SK-N-SH (cell line): ENCODE results near the gene SOCS7. TPM values are rescaled to one million over a fixed set of nuclear protein-coding genes. Genes with fewer than 3 reads are reported as not detected.

ENCODE experiments used
- CTCF ChIA-PET: fragments of 300-600, 350-600 bp; formaldehyde crosslinking; extraction: SDS; loops from one replicate; lab custom pipeline; 2021; lab: Yijun Ruan, JAX
- POLR2A ChIA-PET: fragments of 350-600 bp; sonication (Branson Sonifier 250); formaldehyde crosslinking; extraction: SDS; loops from one replicate; lab custom pipeline; 2020; ENCODE audit warnings: antibody characterized with exemption, inconsistent platforms; lab: Yijun Ruan, JAX
- DNase-seq: peaks from one replicate; pipeline ENCODE4 v3.0.0; 2012
- H2AFZ ChIP-seq: fragments of 200-600 bp; sonication (generic); 2 replicates; pipeline ENCODE4 v1.8.1; 2016; ENCODE audit warnings: antibody characterized with exemption, mild to moderate bottlenecking, low read depth
- H3F3A ChIP-seq: fragments of 200-600 bp; sonication (generic); replicated peaks from 2 replicates; pipeline ENCODE3; 2016; ENCODE audit warnings: antibody characterized with exemption, mild to moderate bottlenecking; ENCODE audit not compliant: insufficient read depth
- H3K27ac ChIP-seq, 2 experiments: fragments of 200-500 bp in 1 of 2; fragments of 200-600 bp in 1 of 2; sonication (Bioruptor generic) in 1 of 2; sonication (generic), shearing (Covaris generic) in 1 of 2; 2 replicates each; pipeline versions ENCODE4 v1.5.1 to v1.6.1; 2014 to 2016; ENCODE audit warnings: low read depth in 2 of 2, inconsistent platforms in 1 of 2, low read length in 1 of 2, mild to moderate bottlenecking in 1 of 2, mixed read lengths in 1 of 2
- H3K27me3 ChIP-seq: fragments of 200-600 bp; sonication (generic), shearing (Covaris generic); 2 replicates; pipeline ENCODE4 v1.6.1; 2016; ENCODE audit warnings: mixed run types; ENCODE audit not compliant: insufficient read depth
- H3K36me3 ChIP-seq, 2 experiments: fragments of 200-500 bp in 1 of 2; fragments of 200-600 bp in 1 of 2; sonication (Bioruptor generic) in 1 of 2; sonication (generic) in 1 of 2; replicated peaks in 1 of 2; 2 replicates each; pipeline versions ENCODE3 to v1.5.1; 2014 to 2016; ENCODE audit warnings: low read length in 1 of 2, mild to moderate bottlenecking in 1 of 2; ENCODE audit not compliant: insufficient read depth in 2 of 2, control insufficient read depth in 1 of 2
- H3K4me1 ChIP-seq, 2 experiments: fragments of 200-500 bp in 1 of 2; fragments of 200-600 bp in 1 of 2; sonication (Bioruptor generic) in 1 of 2; sonication (generic), shearing (Covaris generic) in 1 of 2; 2 replicates each; pipeline versions ENCODE4 v1.5.1 to v1.6.1; 2014 to 2016; ENCODE audit warnings: low read depth in 1 of 2, low read length in 1 of 2, mixed run types in 1 of 2; ENCODE audit not compliant: insufficient read depth in 2 of 2, control insufficient read depth in 1 of 2
- H3K4me2 ChIP-seq: fragments of 200-600 bp; sonication (generic), shearing (Covaris generic); 2 replicates; pipeline ENCODE4 v1.6.1; 2017; ENCODE audit warnings: mixed run types
- H3K4me3 ChIP-seq, 2 experiments: fragments of 200-500 bp in 1 of 2; fragments of 200-600 bp in 1 of 2; sonication (Bioruptor generic) in 1 of 2; sonication (generic), shearing (Covaris generic) in 1 of 2; 2 replicates each; pipeline versions ENCODE4 v1.5.1 to v1.8.1; 2014 to 2016; ENCODE audit warnings: low read depth in 2 of 2, inconsistent platforms in 1 of 2, low read length in 1 of 2, mild to moderate bottlenecking in 1 of 2, mixed read lengths in 1 of 2, moderate library complexity in 1 of 2
- H3K79me2 ChIP-seq: fragments of 200-600 bp; sonication (generic); 2 replicates; pipeline ENCODE4 v1.8.1; 2017; ENCODE audit warnings: mild to moderate bottlenecking; ENCODE audit not compliant: insufficient read depth
- H3K9ac ChIP-seq: fragments of 200-600 bp; sonication (generic); 2 replicates; pipeline ENCODE4 v1.6.1; 2017; ENCODE audit warnings: mixed run types
- H3K9me2 ChIP-seq: fragments of 200-600 bp; sonication (generic); 2 replicates; pipeline ENCODE4 v1.6.1; 2017; ENCODE audit warnings: mixed run types
- H3K9me3 ChIP-seq: fragments of 200-600 bp; sonication (generic); 2 replicates; pipeline ENCODE4 v1.6.1; 2017; ENCODE audit warnings: mixed run types, mild to moderate bottlenecking, moderate library complexity
- H4K20me1 ChIP-seq: fragments of 200-600 bp; sonication (generic); 2 replicates; pipeline ENCODE4 v1.6.1; 2017; ENCODE audit warnings: mild to moderate bottlenecking, mixed run types; ENCODE audit not compliant: insufficient read depth
- FOXM1 ChIP-seq: IDR thresholded peaks from 2 replicates; pipeline ENCODE4 v1.4.0; 2012; ENCODE audit warnings: low read depth, mild to moderate bottlenecking
- MEF2A ChIP-seq: IDR thresholded peaks from 2 replicates; pipeline ENCODE4 v1.4.0; 2012; ENCODE audit warnings: low read depth, borderline replicate concordance
- POLR2AphosphoS5 ChIP-seq: IDR thresholded peaks from 2 replicates; pipeline ENCODE4 v1.6.1; 2012; ENCODE audit warnings: low read depth, low read length
- RAD21 ChIP-seq: IDR thresholded peaks from 2 replicates; pipeline ENCODE4 v1.6.1; 2012; ENCODE audit warnings: mild to moderate bottlenecking, low read length
- SMC3 ChIP-seq: IDR thresholded peaks from 2 replicates; pipeline ENCODE4 v1.6.1; 2012; ENCODE audit warnings: low read depth, low read length, improper control_type of control experiment
- USF1 ChIP-seq: IDR thresholded peaks from 2 replicates; pipeline ENCODE4 v1.4.0; 2012; ENCODE audit warnings: low read depth, borderline replicate concordance
- YY1 ChIP-seq: IDR thresholded peaks from 2 replicates; pipeline ENCODE4 v1.4.0; 2012; ENCODE audit warnings: low read depth, mild to moderate bottlenecking
- WGBS: methylation state at CpG from one replicate; pipeline ENCODE4 v1.1.6; 2017; ENCODE audit warnings: low lambda C conversion rate; 5-methylcytosine and 5-hydroxymethylcytosine counted together
- polyA plus RNA-seq, 3 experiments: library from polyadenylated mRNA; depleted of rRNA; stranded (reverse); fragments of >200 nt; gene quantifications; 2 replicates each; pipeline ENCODE4 v1.2.3, GENCODE V29; 2012
- TF ChIP-seq, protein P1 (sequence below): fragments of 150-350 bp; IDR thresholded peaks from 2 replicates; pipeline ENCODE4 v1.6.1; 2016; ENCODE audit warnings: mild to moderate bottlenecking, low read depth, low read length
- TF ChIP-seq, protein P2 (sequence below): IDR thresholded peaks from 2 replicates; pipeline ENCODE4 v1.4.0; 2012; ENCODE audit warnings: low read depth, borderline replicate concordance
- TF ChIP-seq, protein P3 (sequence below): fragments of 200-600 bp; sonication (generic); IDR thresholded peaks from 2 replicates; pipeline ENCODE4 v1.6.1; 2017; ENCODE audit warnings: antibody characterized with exemption, mild to moderate bottlenecking, moderate library complexity

SOCS7 gene
- polyA plus RNA-seq, 1 of the 3 experiments (the other 2 are of a cell fraction) = 7.4 TPM

GRCh38 chr17:38395090-38395489, 43.4 kb downstream of the SOCS7 start (continued):
- TF ChIP-seq USF1 (no peak), YY1 (no peak), RAD21 (no peak), SMC3 (no peak)
- TF ChIP-seq, protein P1, sequence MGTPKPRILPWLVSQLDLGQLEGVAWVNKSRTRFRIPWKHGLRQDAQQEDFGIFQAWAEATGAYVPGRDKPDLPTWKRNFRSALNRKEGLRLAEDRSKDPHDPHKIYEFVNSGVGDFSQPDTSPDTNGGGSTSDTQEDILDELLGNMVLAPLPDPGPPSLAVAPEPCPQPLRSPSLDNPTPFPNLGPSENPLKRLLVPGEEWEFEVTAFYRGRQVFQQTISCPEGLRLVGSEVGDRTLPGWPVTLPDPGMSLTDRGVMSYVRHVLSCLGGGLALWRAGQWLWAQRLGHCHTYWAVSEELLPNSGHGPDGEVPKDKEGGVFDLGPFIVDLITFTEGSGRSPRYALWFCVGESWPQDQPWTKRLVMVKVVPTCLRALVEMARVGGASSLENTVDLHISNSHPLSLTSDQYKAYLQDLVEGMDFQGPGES = no peak
- TF ChIP-seq, protein P2, sequence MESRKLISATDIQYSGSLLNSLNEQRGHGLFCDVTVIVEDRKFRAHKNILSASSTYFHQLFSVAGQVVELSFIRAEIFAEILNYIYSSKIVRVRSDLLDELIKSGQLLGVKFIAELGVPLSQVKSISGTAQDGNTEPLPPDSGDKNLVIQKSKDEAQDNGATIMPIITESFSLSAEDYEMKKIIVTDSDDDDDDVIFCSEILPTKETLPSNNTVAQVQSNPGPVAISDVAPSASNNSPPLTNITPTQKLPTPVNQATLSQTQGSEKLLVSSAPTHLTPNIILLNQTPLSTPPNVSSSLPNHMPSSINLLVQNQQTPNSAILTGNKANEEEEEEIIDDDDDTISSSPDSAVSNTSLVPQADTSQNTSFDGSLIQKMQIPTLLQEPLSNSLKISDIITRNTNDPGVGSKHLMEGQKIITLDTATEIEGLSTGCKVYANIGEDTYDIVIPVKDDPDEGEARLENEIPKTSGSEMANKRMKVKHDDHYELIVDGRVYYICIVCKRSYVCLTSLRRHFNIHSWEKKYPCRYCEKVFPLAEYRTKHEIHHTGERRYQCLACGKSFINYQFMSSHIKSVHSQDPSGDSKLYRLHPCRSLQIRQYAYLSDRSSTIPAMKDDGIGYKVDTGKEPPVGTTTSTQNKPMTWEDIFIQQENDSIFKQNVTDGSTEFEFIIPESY = no peak
- TF ChIP-seq, all 33 proteins: peak for 0

DNA sequence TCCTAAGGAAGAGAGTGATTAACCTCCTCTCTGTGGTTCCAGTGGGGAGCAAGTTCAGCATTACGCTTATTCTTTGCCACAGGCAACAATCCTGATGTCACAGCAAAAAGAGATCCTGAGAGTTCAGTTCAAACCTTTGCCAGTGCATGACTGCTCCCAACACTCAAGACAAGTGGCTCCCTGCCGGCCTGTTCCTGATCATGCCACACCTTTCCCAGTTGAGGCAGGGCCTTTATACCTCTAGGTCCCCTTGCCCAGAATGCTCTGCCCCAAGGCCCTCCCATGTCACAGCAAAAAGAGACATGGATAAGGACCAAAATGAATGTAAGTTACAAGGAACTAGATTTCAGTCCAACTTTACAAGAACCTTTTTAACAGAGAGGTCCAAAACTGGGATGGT, 45.6 kb downstream of the SOCS7 start:
- H3K79me2 ChIP-seq = no peaks in the 10 kb centered on the region; the same call in 1 of the 2 replicates
- no peak for DNase-seq
- H3K27me3 ChIP-seq = no peaks in the 10 kb centered on the region
- no peak overlapping the region for H3K4me3 ChIP-seq
- WGBS = 94% methylated on average over 2 of the region's 2 CpGs
- POLR2A ChIA-PET = no interaction called here
- no peaks in the 10 kb centered on the region for H3F3A ChIP-seq
- CTCF ChIA-PET = interaction anchor here (1.1 kb wide), 2 partner anchors 26 to 48 kb away, joined by 3 read pairs; no protein-coding TSS in a partner anchor
- H2AFZ ChIP-seq = no peak overlapping the region
- H3K36me3 ChIP-seq = peaks cover 38 to 55% of the 10 kb centered on the region in 2 experiments
- H3K4me1 ChIP-seq = peaks cover 0 to 22% of the 10 kb centered on the region in 2 experiments; a peak in 1 of 4 replicates
- no peaks in the 10 kb centered on the region for H4K20me1 ChIP-seq
- no peak overlapping the region for H3K4me2 ChIP-seq
- no peaks in the 10 kb centered on the region for H3K9me3 ChIP-seq
- TF ChIP-seq FOXM1 = no peak
- TF ChIP-seq POLR2AphosphoS5 = no peak
- no peak for TF ChIP-seq MEF2A
- no peak for TF ChIP-seq USF1
- TF ChIP-seq, protein P3, sequence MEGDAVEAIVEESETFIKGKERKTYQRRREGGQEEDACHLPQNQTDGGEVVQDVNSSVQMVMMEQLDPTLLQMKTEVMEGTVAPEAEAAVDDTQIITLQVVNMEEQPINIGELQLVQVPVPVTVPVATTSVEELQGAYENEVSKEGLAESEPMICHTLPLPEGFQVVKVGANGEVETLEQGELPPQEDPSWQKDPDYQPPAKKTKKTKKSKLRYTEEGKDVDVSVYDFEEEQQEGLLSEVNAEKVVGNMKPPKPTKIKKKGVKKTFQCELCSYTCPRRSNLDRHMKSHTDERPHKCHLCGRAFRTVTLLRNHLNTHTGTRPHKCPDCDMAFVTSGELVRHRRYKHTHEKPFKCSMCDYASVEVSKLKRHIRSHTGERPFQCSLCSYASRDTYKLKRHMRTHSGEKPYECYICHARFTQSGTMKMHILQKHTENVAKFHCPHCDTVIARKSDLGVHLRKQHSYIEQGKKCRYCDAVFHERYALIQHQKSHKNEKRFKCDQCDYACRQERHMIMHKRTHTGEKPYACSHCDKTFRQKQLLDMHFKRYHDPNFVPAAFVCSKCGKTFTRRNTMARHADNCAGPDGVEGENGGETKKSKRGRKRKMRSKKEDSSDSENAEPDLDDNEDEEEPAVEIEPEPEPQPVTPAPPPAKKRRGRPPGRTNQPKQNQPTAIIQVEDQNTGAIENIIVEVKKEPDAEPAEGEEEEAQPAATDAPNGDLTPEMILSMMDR = no peak
- no peak overlapping the region for H3K27ac ChIP-seq
- H3K9me2 ChIP-seq = no peaks in the 10 kb centered on the region
- no peak overlapping the region for H3K9ac ChIP-seq
